ENCODE data around the gene KIF1C.

DNA sequence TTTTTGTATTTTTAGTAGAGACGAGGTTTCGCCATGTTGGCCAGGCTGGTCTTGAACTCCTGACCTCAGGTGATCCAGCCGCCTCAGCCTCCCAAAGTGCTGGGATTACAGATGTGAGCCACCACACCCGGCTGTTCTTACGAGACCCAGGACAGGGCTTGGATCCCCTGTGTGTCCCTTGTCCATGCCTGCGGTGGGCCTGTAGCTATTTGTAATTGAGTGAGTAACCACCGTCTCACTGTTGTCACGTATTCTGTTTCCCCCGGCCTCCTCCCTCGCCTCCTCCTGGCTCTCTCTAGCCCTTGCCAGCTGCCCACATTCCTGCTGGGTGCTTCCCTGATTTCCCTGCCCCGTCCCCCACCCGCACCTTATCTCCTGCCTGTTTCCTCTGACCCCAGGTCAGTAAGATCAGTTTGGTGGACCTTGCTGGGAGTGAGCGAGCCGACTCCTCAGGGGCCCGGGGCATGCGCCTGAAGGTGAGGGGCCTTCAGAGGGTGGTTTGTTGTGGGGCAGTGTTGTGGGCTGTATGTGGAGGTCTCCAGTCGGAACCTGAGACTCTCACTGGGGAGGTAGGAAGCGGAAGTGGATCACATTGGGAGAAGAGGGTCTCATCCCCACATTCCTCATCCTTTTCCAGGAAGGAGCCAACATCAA is 5.6 kb downstream of the KIF1C start:
- TF ChIP-seq, protein P1, sequence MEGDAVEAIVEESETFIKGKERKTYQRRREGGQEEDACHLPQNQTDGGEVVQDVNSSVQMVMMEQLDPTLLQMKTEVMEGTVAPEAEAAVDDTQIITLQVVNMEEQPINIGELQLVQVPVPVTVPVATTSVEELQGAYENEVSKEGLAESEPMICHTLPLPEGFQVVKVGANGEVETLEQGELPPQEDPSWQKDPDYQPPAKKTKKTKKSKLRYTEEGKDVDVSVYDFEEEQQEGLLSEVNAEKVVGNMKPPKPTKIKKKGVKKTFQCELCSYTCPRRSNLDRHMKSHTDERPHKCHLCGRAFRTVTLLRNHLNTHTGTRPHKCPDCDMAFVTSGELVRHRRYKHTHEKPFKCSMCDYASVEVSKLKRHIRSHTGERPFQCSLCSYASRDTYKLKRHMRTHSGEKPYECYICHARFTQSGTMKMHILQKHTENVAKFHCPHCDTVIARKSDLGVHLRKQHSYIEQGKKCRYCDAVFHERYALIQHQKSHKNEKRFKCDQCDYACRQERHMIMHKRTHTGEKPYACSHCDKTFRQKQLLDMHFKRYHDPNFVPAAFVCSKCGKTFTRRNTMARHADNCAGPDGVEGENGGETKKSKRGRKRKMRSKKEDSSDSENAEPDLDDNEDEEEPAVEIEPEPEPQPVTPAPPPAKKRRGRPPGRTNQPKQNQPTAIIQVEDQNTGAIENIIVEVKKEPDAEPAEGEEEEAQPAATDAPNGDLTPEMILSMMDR (conservative IDR thresholded peaks at IDR 0.05; ENCODE audit: low read depth, low read length) = no peak
- TF ChIP-seq EZH2 (IDR thresholded peaks at IDR 0.05; ENCODE audit: borderline replicate concordance, low read depth, low read length, poor library complexity, severe bottlenecking) = no peak
